Fibroblast of upper back skin (primary cell): ENCODE measurements around the gene PDPK1.
"Not testable (repeated sequence)": the region's sequence is repeated elsewhere in the genome, so short reads cannot be mapped to it uniquely, and the experiment has no call there.

Experiments used
- DNase-seq: peaks from one replicate; pipeline ENCODE4 v3.0.0-alpha.2; 2013

Gene PDPK1

DNA sequence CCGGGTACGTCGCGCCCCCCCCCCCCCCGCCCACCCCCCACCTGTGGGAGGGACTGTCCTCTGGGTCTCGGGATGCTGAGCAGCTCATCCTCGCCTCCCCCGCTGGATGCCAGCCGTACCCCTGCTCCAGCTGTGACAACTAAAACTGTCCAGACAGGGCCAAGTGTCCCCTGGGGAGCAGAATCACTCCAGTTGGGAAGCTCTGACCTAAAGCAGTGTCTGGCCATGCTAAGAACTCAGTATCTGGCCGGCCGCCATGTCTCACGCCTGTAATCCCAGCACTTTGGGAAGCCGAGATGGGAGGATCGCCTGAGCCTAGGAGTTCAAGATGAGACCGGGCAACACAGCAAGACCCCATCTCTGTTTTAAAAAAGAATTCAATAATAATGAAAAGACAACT is 83.0 kb downstream of the PDPK1 start:
- not testable (repeated sequence) for DNase-seq

- not testable (repeated sequence) for DNase-seq
Measured at GRCh38 chr16:2621395-2621794, 83.6 kb downstream of the PDPK1 start.

DNA sequence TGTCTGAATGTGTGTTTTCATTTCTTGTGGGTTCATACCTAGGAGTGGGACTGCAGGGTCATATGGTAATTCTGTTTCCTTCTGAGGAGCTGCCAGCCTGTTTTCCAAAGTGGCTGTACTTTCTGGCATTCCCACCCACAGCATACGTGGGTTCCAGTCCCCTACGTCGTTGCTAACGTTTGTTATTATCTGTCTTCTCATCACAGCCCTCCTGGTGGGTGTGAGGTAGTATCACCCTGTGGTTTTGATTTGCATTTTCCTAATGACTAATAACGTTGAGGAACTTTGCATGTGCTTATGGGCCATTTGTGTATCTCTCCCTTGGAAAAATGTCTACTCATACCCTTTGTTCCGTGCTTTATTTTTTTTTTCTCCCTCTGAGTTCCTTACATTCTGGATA is 89.3 kb downstream of the PDPK1 start:
- not testable (repeated sequence) for DNase-seq

GRCh38 chr16:2631203-2631602 is 93.4 kb downstream of the PDPK1 start:
- not testable (repeated sequence) for DNase-seq

DNA sequence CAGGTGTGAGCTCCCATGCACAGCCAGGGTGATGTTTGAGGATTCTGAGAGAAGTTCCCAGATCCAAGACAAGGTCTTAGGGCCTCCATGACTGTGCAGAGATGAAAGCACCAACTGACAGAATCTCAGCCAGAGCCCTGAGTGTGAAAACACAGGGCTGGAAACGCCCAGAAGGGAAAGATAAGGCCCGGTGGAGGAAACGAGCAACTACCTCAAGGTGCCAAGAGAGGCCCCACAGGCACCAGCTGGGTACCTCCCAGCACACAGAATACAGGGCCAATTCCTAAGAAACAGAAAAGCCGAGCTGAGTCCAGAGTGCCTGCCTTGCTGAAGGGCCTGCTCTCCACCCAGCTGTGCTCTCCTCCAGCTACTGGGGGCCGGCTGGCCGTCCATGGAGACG is 94.5 kb downstream of the PDPK1 start:
- not testable (repeated sequence) for DNase-seq

DNA sequence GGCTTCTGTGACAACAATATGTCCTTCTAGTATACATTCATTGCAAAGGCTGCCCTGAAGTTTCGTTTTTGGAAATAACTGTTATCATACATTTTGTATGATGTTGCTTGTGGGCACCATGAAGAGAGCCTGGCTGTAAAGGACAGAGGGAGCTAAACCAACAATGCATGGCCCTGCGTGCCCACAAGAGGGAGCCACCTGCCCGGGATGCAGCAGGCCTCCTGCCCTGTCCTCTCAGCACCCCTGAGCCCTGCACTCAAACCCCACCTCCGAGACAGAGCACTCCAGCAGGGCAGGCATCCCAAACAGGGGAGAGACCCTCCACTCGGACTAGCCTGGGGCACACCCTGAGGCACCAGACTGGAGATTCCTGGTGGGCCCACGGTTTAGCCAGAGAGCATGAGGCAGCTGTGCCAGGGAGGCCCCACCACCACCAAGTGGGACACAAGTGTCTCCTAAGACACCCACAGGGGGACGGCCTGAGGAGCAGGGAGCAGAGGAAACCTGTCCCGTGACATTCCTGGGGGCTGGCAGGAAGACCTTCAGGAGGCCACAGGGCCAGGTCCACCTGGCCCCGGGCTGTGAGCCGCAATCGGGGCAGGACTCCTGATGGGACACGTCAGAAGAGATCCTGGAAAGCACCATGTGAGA is 101.4 kb downstream of the PDPK1 start:
- DNase-seq, result not testable (repeated sequence)

DNA sequence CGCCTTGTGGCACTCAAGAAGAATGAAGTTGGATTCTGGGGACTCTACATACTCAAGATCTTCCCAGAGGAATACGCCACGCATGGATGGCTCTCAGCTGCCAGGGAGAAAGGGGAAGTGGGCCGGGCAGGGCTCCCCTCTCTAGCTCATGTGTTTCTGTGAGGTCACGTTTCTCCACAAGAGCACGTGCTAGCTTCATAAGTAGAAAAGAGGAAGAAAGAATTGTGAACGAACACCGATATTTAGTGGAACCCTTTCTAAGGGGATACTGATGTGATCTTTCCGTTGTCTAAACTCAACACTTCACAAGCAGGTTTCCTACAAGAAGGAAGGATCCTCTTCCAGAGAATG is 101.9 kb downstream of the PDPK1 start:
- DNase-seq, result not testable (repeated sequence)

- DNase-seq, result not testable (repeated sequence)
Measured at GRCh38 chr16:2642561-2642960, 104.7 kb downstream of the PDPK1 start.

DNA sequence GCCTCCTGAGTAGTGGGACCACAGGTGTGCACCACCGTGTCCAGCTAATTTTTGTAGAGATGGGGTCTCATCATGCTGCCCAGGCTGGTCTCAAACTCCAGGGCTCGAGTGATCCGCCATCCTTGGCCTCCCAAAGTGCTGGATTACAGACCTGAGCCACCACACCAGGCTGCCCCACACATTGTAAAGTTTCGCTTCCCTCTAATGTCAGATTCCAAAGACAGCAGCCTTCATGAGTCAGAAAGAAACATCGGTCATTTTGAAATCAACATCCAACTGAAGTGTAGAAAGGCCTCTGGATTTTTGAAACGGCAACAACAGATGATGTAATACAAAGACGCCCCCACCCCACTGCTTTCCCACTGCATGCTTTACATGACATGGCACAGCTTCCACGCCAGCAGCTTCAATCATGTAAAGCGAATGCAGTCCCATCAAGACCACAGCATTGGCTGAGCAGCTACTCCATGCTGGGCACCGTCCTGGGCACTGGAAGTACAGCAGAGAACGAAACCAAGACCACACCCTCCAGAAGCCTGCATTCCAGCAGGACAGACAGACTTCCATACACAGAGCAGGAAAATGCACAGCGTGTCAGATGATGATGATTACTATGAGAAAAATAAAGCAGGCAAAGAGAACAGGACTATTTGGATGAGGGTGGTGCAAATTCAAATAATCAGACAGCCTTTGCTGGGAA is 107.1 kb downstream of the PDPK1 start:
- DNase-seq, result not testable (repeated sequence)

GRCh38 chr16:2651268-2651871 is 113.5 kb downstream of the PDPK1 start:
- not testable (repeated sequence) for DNase-seq
